K562 (cell line): ENCODE data around the gene LRRC57. TPM values are rescaled to one million over a fixed set of nuclear protein-coding genes. Genes with fewer than 3 reads are reported as not detected.
A peak's percentile ranks its signal among the peaks of the same experiment; 100 is the strongest.

Source experiments
- BMI1 ChIP-seq: fragments of 150-350 bp; IDR thresholded peaks from 2 replicates; pipeline ENCODE4 v1.6.1; 2014; ENCODE audit warnings: low read length
- CCNT2 ChIP-seq: IDR thresholded peaks from 2 replicates; pipeline ENCODE4 v1.6.1; 2011; ENCODE audit warnings: borderline replicate concordance, low read depth, mild to moderate bottlenecking, moderate library complexity, mixed read lengths, low read length; ENCODE audit not compliant: insufficient read length; ENCODE audit errors: extremely low read depth
- CEBPG ChIP-seq, 3 experiments: fragments of 200-800 bp in 1 of 3; sonication (Bioruptor generic) in 1 of 3; sonication (generic) in 1 of 3; formaldehyde crosslinking in 1 of 3; IDR thresholded peaks in 2 of 3; conservative IDR thresholded peaks in 1 of 3; 2 replicates each; pipeline versions ENCODE4 v1.6.1 to v1.8.0; 2016 to 2022; ENCODE audit warnings: missing compliant biosample characterization in 2 of 3, missing genetic modification characterization in 2 of 3, mild to moderate bottlenecking in 1 of 3, missing genetic modification reagents in 1 of 3
- GATAD2A ChIP-seq: fragments of 450-650 bp; IDR thresholded peaks from 2 replicates; pipeline ENCODE4 v1.6.1; 2017
- HMG20A ChIP-seq: fragments of 450-650 bp; formaldehyde crosslinking; conservative IDR thresholded peaks from 2 replicates; pipeline ENCODE4 v1.4.0; 2020; ENCODE audit warnings: mild to moderate bottlenecking, mixed read lengths
- HMG20B ChIP-seq: fragments of 250-450 bp; sonication (Bioruptor Pico); IDR thresholded peaks from 2 replicates; pipeline ENCODE4 v1.5.0; 2021; ENCODE audit warnings: mild to moderate bottlenecking
- HNRNPLL ChIP-seq: fragments of 200-400 bp; formaldehyde crosslinking; IDR thresholded peaks from 2 replicates; pipeline ENCODE4 v1.6.1; 2017; ENCODE audit warnings: low read length, low read depth, mild to moderate bottlenecking; ENCODE audit not compliant: poor library complexity, severe bottlenecking
- IRF2 ChIP-seq: sonication (generic); formaldehyde crosslinking; IDR thresholded peaks from 2 replicates; pipeline ENCODE4 v1.8.1; 2022; ENCODE audit warnings: mild to moderate bottlenecking, missing genetic modification reagents
- NRF1 ChIP-seq, 2 experiments: fragments of 450-650 bp; IDR thresholded peaks in 1 of 2; conservative IDR thresholded peaks in 1 of 2; 2 replicates each; pipeline ENCODE4 v1.6.1; 2014; ENCODE audit warnings: mild to moderate bottlenecking in 2 of 2
- POLR2G ChIP-seq: fragments of 200-400 bp; formaldehyde crosslinking; IDR thresholded peaks from 2 replicates; pipeline ENCODE4 v1.6.1; 2017; ENCODE audit warnings: low read depth, mild to moderate bottlenecking, antibody characterized with exemption, low read length, moderate library complexity
- RAD21 ChIP-seq, 2 experiments: fragments of 250-450 bp in 1 of 2; fragments of 450-650 bp in 1 of 2; sonication (Bioruptor Pico) in 1 of 2; formaldehyde crosslinking in 1 of 2; IDR thresholded peaks in 1 of 2; conservative IDR thresholded peaks in 1 of 2; 2 replicates each; pipeline versions ENCODE4 v1.4.0 to v1.8.0; 2020 to 2022; ENCODE audit warnings: mild to moderate bottlenecking in 2 of 2, moderate library complexity in 1 of 2
- RBBP5 ChIP-seq: fragments of 200-600 bp; sonication (generic); IDR thresholded peaks from 2 replicates; pipeline ENCODE4 v1.6.1; 2012; ENCODE audit warnings: borderline replicate concordance, mild to moderate bottlenecking, low read length, control low read depth, inconsistent platforms; ENCODE audit not compliant: insufficient read depth, poor library complexity, severe bottlenecking
- REST ChIP-seq, 2 experiments: fragments of 450-650 bp; formaldehyde crosslinking in 1 of 2; IDR thresholded peaks; 2 replicates each; pipeline versions ENCODE4 v1.4.0 to v1.6.1; 2014 to 2020; ENCODE audit warnings: mild to moderate bottlenecking in 2 of 2, borderline replicate concordance in 1 of 2, low read depth in 1 of 2
- SMAD4 ChIP-seq: fragments of 250-450 bp; sonication (Bioruptor Pico); conservative IDR thresholded peaks from 2 replicates; pipeline ENCODE4 v1.8.0; 2021; ENCODE audit warnings: inconsistent platforms, mild to moderate bottlenecking, moderate library complexity
- UBTF ChIP-seq, 2 experiments: IDR thresholded peaks; 2 replicates each; pipeline ENCODE4 v1.6.1; 2012; ENCODE audit warnings: improper control_type of control experiment in 2 of 2, low read depth in 2 of 2, low read length in 2 of 2, borderline replicate concordance in 1 of 2
- ZNF778 ChIP-seq: fragments of 450-650 bp; formaldehyde crosslinking; IDR thresholded peaks from 2 replicates; pipeline ENCODE4 v1.4.0; 2020; ENCODE audit warnings: mild to moderate bottlenecking, moderate library complexity
- polyA plus RNA-seq, 8 experiments: library from polyadenylated mRNA; depleted of rRNA in 4 of 8; stranded (reverse) in 5 of 8; unstranded in 3 of 8; fragments of >200 nt; fragmentation: Nextera tagmentation in 2 of 8; fragmentation: Illumina TruSeq in 1 of 8; extraction: Ambion mirVana in 2 of 8; extraction: Trizol in 1 of 8; gene quantifications; 2 replicates each; pipeline versions ENCODE4 v1.2.1 to v1.2.3, GENCODE V29; 2011 to 2014; ENCODE audit warnings: inconsistent platforms in 1 of 8, missing spikeins in 1 of 8
- total RNA-seq, 7 experiments: library from RNA; depleted of rRNA in 6 of 7; stranded (reverse); fragments of >200 nt in 6 of 7; fragmentation: Illumina TruSeq in 2 of 7; extraction: Trizol in 2 of 7; gene quantifications; 2 replicates each; pipeline versions ENCODE4 v1.2.1 to v1.2.3, GENCODE V29; 2011 to 2021; ENCODE audit warnings: low replicate concordance in 1 of 7

Gene LRRC57
- total and polyA plus RNA-seq, 9 of the 15 experiments (the other 6 are each of a cell fraction or from before 2014, with no cell fraction given), result 3.9 to 20.4 (median 14.8) TPM

- TF ChIP-seq HMG20B (CRISPR knock-in tag) (no peak), GATAD2A (peak; percentile 20; the same call in 1 of the 2 replicates), IRF2 (no peak), NRF1 (conservative IDR thresholded peaks at IDR 0.05 in 1 of 2, IDR thresholded peaks at IDR 0.05 in 1 of 2) (peak; percentile 79 to 84), HNRNPLL (peak; percentile 64), BMI1 (no peak), CCNT2 (peak; percentile 31), UBTF (IDR thresholded peaks at IDR 0.05; ENCODE audit: borderline replicate concordance in 1 of 2, low read depth in 2 of 2, low read length in 2 of 2) (peak; percentile 66 to 95; a peak in 2 of 4 replicates), POLR2G (peak; percentile 74), REST (IDR thresholded peaks at IDR 0.05; ENCODE audit: borderline replicate concordance) (peak; percentile 90), REST (CRISPR knock-in tag; IDR thresholded peaks at IDR 0.05; ENCODE audit: low read depth) (no peak), RBBP5 (peak; percentile 44), HMG20A (CRISPR knock-in tag) (no peak), ZNF778 (CRISPR knock-in tag) (no peak), RAD21 (CRISPR knock-in tag; conservative IDR thresholded peaks at IDR 0.05 in 1 of 2, IDR thresholded peaks at IDR 0.05 in 1 of 2) (0 out of 4 replicates have a peak, but pooled peaks of 1 of the 2 experiments have one; percentile 6), SMAD4 (peak; percentile 66), CEBPG (CRISPR knock-in tag; IDR thresholded peaks at IDR 0.05) (0 out of 2 replicates have a peak, but pooled peaks have one; percentile 29), CEBPG (tag; conservative IDR thresholded peaks at IDR 0.05 in 1 of 2, IDR thresholded peaks at IDR 0.05 in 1 of 2) (peak in 1 of 2 experiments; percentile 29; a peak in 1 of 4 replicates)
These were observed 32.7 kb upstream of the LRRC57 start (continued) for GRCh38 chr15:42581272-42581730.
